ENCODE measurements around the gene MED14.

DNA sequence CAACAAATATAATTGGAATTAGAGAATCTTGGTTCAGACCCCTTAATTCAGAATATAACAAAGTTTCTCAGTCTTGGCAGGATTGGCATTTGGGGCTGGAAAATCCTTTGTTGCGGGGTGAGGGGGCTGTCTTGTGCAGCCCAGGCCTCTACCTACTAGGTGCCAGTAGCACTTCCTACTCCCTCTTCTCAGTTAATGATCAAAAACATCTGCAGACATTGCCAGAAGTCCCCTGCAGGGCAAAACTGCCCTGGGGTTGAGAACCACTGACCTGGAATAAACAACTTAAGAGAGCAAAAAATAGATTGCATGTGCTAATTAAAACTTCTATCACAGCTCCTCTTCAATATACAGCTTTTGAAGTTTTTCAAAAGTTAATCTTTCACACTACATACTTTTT lies 51.2 kb downstream of the MED14 start:
- TF ChIP-seq, protein P1, sequence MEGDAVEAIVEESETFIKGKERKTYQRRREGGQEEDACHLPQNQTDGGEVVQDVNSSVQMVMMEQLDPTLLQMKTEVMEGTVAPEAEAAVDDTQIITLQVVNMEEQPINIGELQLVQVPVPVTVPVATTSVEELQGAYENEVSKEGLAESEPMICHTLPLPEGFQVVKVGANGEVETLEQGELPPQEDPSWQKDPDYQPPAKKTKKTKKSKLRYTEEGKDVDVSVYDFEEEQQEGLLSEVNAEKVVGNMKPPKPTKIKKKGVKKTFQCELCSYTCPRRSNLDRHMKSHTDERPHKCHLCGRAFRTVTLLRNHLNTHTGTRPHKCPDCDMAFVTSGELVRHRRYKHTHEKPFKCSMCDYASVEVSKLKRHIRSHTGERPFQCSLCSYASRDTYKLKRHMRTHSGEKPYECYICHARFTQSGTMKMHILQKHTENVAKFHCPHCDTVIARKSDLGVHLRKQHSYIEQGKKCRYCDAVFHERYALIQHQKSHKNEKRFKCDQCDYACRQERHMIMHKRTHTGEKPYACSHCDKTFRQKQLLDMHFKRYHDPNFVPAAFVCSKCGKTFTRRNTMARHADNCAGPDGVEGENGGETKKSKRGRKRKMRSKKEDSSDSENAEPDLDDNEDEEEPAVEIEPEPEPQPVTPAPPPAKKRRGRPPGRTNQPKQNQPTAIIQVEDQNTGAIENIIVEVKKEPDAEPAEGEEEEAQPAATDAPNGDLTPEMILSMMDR (IDR thresholded peaks at IDR 0.05) = no peak
- no peak for TF ChIP-seq ZFX (IDR thresholded peaks at IDR 0.05; ENCODE audit: borderline replicate concordance)
